ENCODE data around the gene DARS2. TPM values are rescaled to one million over a fixed set of nuclear protein-coding genes. Genes with fewer than 3 reads are reported as not detected.

The DARS2 gene
- total RNA-seq, 1 experiment from 2014 or later, result 34.6 TPM

DNA sequence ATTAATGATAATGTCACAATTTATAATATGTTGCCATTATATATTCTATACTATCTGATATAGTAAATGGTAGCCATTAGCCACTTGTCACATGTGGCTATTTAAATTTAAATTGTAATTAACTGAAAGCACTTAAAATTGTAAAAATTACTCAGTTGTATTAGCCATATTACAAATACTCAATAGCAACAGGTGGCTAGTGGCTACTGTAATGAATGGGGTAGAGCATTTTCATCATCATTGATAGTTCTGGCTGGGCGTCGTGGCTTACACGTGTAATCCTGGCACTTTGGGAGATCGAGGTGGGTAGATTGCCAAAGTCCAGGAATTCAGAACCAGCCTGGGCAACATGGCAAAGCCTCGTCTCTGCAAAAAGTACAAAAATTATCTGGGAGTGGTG, 60.2 kb downstream of the DARS2 start:
- TF ChIP-seq CTCF (IDR thresholded peaks at IDR 0.05; ENCODE audit: unreplicated experiment), result no peak
- H3K4me3 Mint-ChIP-seq (ENCODE audit: unreplicated experiment), result no peak overlapping the region
- H3K4me1 Mint-ChIP-seq (ENCODE audit: insufficient read depth, unreplicated experiment), result no peaks in the 10 kb centered on the region
- H3K36me3 Mint-ChIP-seq (ENCODE audit: insufficient read depth, unreplicated experiment), result peaks cover 17% of the 10 kb centered on the region
- ChIA-PET CTCF (interaction anchor here (1.1 kb wide), 1 partner anchor 10 kb away, joined by 3 read pairs; no protein-coding TSS in a partner anchor), POLR2A (interaction anchor here (0.5 to 3.2 kb wide), 3 partner anchors 10 to 138 kb away, joined by 3 to 18 read pairs (median 3); no protein-coding TSS in a partner anchor)
- no peak overlapping the region for H3K27ac Mint-ChIP-seq (ENCODE audit: low read depth, unreplicated experiment)
- intact Hi-C loops (cut with micrococcal nuclease), result no loop called here
- no peaks in the 10 kb centered on the region for H3K9me3 Mint-ChIP-seq (ENCODE audit: unreplicated experiment)
- no peaks in the 10 kb centered on the region for H3K27me3 Mint-ChIP-seq (ENCODE audit: insufficient read depth, unreplicated experiment)
- no TSS peak for BruUV-seq (replicated peaks)
- no peak for DNase-seq (ENCODE audit: unreplicated experiment)

DNA sequence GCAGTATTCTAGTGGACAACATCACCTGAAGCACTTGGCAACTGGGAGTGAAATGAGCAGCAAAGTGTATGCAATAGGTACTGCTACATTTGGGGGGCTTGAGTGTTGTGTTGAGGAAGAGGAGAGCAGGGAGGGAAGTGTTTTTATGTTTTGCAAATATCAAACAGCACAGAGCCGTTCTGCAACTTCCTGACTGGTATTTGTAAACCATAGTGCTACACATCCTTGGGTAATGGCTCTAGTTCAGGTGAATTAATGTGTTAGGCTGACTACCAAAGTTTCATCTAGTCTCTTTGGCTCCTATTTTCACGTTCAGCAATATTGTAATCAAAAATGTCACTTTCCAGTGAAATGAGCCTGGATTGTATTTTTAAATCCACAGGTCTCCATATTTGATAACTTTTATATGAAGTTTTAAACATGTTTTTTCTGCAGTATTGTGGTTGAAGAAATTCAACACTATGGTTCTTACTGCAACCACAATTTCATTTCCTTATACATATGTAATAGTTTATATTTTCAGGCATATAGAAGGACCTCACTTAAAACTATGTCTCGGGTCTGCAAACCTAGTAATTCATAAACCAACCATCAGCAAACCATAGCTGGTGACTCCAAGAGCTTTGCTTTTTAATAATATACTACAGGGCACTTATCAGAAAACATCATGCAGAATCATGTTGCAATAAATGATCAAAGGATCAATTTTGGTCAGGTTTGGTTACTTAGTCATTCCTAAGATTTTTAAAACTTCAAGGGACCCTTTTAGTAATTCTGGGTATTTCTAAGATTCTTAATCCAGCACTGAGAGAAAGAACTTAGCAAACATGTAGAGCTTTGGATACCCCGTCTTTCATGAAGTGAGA, 62.5 kb downstream of the DARS2 start:
- POLR2A ChIA-PET, result interaction anchor here (2.9 kb wide), 1 partner anchor 18 kb away, joined by 18 read pairs; the partner anchor contains the start of genes GAS5 and ZBTB37
- no peaks in the 10 kb centered on the region for H3K4me1 Mint-ChIP-seq (ENCODE audit: insufficient read depth, unreplicated experiment)
- peaks cover 22% of the 10 kb centered on the region for H3K36me3 Mint-ChIP-seq (ENCODE audit: insufficient read depth, unreplicated experiment)
- CTCF ChIA-PET, result interaction anchor here (0.9 kb wide), 1 partner anchor 18 kb away, joined by 4 read pairs; the partner anchor contains the start of gene ZBTB37
- H3K9me3 Mint-ChIP-seq (ENCODE audit: unreplicated experiment), result no peaks in the 10 kb centered on the region
- no peaks in the 10 kb centered on the region for H3K27me3 Mint-ChIP-seq (ENCODE audit: insufficient read depth, unreplicated experiment)
- intact Hi-C loops (cut with micrococcal nuclease), result no loop called here
- no peak for TF ChIP-seq CTCF (IDR thresholded peaks at IDR 0.05; ENCODE audit: unreplicated experiment)
- no peak for DNase-seq (ENCODE audit: unreplicated experiment)
- no TSS peak for BruUV-seq (replicated peaks)
- H3K4me3 Mint-ChIP-seq (ENCODE audit: unreplicated experiment), result no peak overlapping the region
- no peak overlapping the region for H3K27ac Mint-ChIP-seq (ENCODE audit: low read depth, unreplicated experiment)

DNA sequence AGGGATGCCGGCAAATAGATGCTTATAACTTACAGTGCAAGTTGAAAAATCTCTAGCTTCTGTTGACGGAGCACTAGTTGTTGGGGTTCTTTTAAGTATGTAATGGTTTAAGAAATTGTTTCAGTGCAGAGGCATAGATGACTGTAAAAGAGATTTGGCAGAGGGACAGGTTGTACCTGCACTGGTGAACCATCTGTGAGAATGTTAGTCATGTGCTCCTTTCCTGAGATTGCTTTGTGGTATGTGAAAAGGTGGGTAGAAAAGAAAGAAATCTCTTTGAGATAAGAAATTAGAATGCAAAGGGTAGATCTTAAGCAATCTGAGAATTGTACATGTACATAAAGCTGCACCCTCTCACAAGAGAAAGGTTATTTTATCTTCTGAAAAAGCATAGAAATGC, 63.2 kb downstream of the DARS2 start:
- Mint-ChIP-seq H3K27ac (ENCODE audit: low read depth, unreplicated experiment) (no peak overlapping the region), H3K36me3 (ENCODE audit: insufficient read depth, unreplicated experiment) (peaks cover 22% of the 10 kb centered on the region), H3K27me3 (ENCODE audit: insufficient read depth, unreplicated experiment) (no peaks in the 10 kb centered on the region), H3K9me3 (ENCODE audit: unreplicated experiment) (no peaks in the 10 kb centered on the region), H3K4me3 (ENCODE audit: unreplicated experiment) (no peak overlapping the region), H3K4me1 (ENCODE audit: insufficient read depth, unreplicated experiment) (no peaks in the 10 kb centered on the region)
- BruUV-seq (replicated peaks), result no TSS peak
- intact Hi-C loops (cut with micrococcal nuclease), result no loop called here
- no peak for DNase-seq (ENCODE audit: unreplicated experiment)
- ChIA-PET POLR2A (interaction anchor here (2.9 kb wide), 1 partner anchor 18 kb away, joined by 18 read pairs; the partner anchor contains the start of genes GAS5 and ZBTB37), CTCF (interaction anchor here (0.6 to 0.9 kb wide), 2 partner anchors 19 to 208 kb away, joined by 4 read pairs; partner anchors contain the start of gene ZBTB37)
- no peak for TF ChIP-seq CTCF (IDR thresholded peaks at IDR 0.05; ENCODE audit: unreplicated experiment)

DNA sequence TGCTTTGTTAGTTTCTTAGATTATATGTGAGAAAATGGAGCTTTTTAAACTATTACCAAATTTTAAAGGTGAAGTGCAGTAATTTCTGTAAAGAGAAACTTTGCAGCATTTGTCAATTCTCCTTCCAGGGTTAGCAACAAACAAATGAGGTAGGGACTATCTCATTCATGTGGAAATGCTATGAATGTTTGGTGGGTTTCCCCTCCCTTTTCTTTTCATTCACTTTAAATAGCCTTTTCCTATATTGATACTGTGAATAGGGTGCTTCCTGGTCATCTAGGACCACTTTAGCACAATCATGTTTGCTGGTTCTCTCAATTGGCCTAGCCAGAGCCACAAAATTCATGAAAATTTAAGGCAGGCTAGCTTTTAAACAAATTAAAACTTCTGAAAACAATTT, 64.3 kb downstream of the DARS2 start:
- Mint-ChIP-seq H3K27me3 (ENCODE audit: insufficient read depth, unreplicated experiment) (no peaks in the 10 kb centered on the region), H3K4me3 (ENCODE audit: unreplicated experiment) (no peak overlapping the region), H3K27ac (ENCODE audit: low read depth, unreplicated experiment) (no peak overlapping the region), H3K36me3 (ENCODE audit: insufficient read depth, unreplicated experiment) (peaks cover 22% of the 10 kb centered on the region), H3K9me3 (ENCODE audit: unreplicated experiment) (no peaks in the 10 kb centered on the region), H3K4me1 (ENCODE audit: insufficient read depth, unreplicated experiment) (peaks cover 1% of the 10 kb centered on the region)
- DNase-seq (ENCODE audit: unreplicated experiment), result no peak
- TF ChIP-seq CTCF (IDR thresholded peaks at IDR 0.05; ENCODE audit: unreplicated experiment), result no peak
- ChIA-PET CTCF (interaction anchor here (0.5 to 1.6 kb wide), 5 partner anchors 17 to 1169 kb away, joined by 3 to 5 read pairs (median 3); no protein-coding TSS in a partner anchor), POLR2A (interaction anchor here (0.6 to 2.9 kb wide), 3 partner anchors 20 to 409 kb away, joined by 3 to 18 read pairs (median 4); partner anchors contain the start of genes GAS5 and ZBTB37)
- no TSS peak for BruUV-seq (replicated peaks)
- intact Hi-C loops (cut with micrococcal nuclease), result no loop called here
